ENCODE measurements around the gene IGF2BP2.

GRCh38 chr3:185823078-185824044 is 1.5 kb downstream of the IGF2BP2 start:
- no peak for TF ChIP-seq CTCF (IDR thresholded peaks at IDR 0.05 in 2 of 3, conservative IDR thresholded peaks at IDR 0.05 in 1 of 3; ENCODE audit: borderline replicate concordance in 1 of 3, insufficient read depth in 1 of 3, low read depth in 2 of 3, low read length in 2 of 3)
- no peak for TF ChIP-seq EZH2 (IDR thresholded peaks at IDR 0.05)

All from HCT116 (cell line).